Breast epithelium (tissue), 3 donors: ENCODE results near the gene SPECC1L.

Experiments
- POLR2AphosphoS5 ChIP-seq, 3 donors: sonication (generic); formaldehyde crosslinking; IDR thresholded peaks; one replicate each; pipeline ENCODE4 v1.6.1; 2017; ENCODE audit warnings: antibody characterized with exemption in 3 of 3
- TF ChIP-seq, protein P1 (sequence below), 3 donors: fragments of 450-650 bp; IDR thresholded peaks; one replicate each; pipeline ENCODE4 v1.5.1; 2016 to 2017; ENCODE audit warnings: antibody characterized with exemption in 3 of 3, mild to moderate bottlenecking in 3 of 3, moderate library complexity in 3 of 3

DNA sequence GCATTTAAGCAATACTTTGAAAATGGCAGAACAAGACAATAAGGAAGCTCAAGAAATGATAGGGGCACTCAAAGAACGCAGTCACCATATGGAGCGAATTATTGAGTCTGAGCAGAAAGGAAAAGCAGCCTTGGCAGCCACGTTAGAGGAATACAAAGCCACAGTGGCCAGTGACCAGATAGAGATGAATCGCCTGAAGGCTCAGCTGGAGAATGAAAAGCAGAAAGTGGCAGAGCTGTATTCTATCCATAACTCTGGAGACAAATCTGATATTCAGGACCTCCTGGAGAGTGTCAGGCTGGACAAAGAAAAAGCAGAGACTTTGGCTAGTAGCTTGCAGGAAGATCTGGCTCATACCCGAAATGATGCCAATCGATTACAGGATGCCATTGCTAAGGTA is 51.9 kb downstream of the SPECC1L start:
- TF ChIP-seq, protein P1, sequence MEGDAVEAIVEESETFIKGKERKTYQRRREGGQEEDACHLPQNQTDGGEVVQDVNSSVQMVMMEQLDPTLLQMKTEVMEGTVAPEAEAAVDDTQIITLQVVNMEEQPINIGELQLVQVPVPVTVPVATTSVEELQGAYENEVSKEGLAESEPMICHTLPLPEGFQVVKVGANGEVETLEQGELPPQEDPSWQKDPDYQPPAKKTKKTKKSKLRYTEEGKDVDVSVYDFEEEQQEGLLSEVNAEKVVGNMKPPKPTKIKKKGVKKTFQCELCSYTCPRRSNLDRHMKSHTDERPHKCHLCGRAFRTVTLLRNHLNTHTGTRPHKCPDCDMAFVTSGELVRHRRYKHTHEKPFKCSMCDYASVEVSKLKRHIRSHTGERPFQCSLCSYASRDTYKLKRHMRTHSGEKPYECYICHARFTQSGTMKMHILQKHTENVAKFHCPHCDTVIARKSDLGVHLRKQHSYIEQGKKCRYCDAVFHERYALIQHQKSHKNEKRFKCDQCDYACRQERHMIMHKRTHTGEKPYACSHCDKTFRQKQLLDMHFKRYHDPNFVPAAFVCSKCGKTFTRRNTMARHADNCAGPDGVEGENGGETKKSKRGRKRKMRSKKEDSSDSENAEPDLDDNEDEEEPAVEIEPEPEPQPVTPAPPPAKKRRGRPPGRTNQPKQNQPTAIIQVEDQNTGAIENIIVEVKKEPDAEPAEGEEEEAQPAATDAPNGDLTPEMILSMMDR (IDR thresholded peaks at IDR 0.05): no peak
- TF ChIP-seq POLR2AphosphoS5 (IDR thresholded peaks at IDR 0.05): no peak
